Measurements from ENCODE around the gene CORO2B. TPM values are rescaled to one million over a fixed set of nuclear protein-coding genes. Genes with fewer than 3 reads are reported as not detected.

CORO2B gene
- polyA plus RNA-seq, 1 donor, result 5.4 TPM

- H3K4me1 ChIP-seq (ENCODE audit: control insufficient read depth, insufficient read depth, low read length), result no peaks in the 10 kb centered on the region
- no CpG with 5 or more reads among the region's 8 CpGs for WGBS (ENCODE audit: insufficient coverage, low lambda C conversion rate)
- H3K36me3 ChIP-seq (ENCODE audit: control insufficient read depth, insufficient read depth, low read length), result no peaks in the 10 kb centered on the region
- no peak overlapping the region for H3K27ac ChIP-seq (ENCODE audit: low read length)
- H3K27me3 ChIP-seq (ENCODE audit: control insufficient read depth, insufficient read depth, low read length), result no peaks in the 10 kb centered on the region
- H3K9me3 ChIP-seq (ENCODE audit: control insufficient read depth, low read depth, low read length), result no peaks in the 10 kb centered on the region
- H3K4me3 ChIP-seq (ENCODE audit: low read length), result no peak overlapping the region
- no peak for DNase-seq
Observed at GRCh38 chr15:68715111-68715510, 136.3 kb downstream of the CORO2B start.

DNA sequence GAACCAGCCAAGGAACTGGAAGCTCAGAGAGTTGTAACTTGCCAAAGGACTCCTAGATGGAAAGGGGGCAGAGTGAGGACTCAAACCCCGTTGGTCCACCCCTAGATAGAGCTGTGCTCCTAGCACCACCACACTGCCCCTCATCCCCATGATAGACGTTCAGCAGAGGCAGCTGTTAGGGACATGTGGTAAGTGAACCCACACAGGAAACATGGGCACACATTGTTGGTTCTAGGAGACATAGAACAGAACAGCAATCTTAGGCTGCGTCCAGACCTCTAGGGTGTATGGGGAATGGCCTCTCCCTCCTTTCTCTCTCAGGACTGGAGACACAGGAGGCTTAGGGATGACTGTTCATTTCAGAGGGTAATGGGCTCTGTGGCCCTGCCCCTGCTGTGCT is 139.2 kb downstream of the CORO2B start:
- Histone ChIP-seq H3K9me3 (ENCODE audit: control insufficient read depth, low read depth, low read length) (no peaks in the 10 kb centered on the region), H3K36me3 (ENCODE audit: control insufficient read depth, insufficient read depth, low read length) (no peaks in the 10 kb centered on the region), H3K4me3 (ENCODE audit: low read length) (no peak overlapping the region), H3K27ac (ENCODE audit: low read length) (no peak overlapping the region), H3K27me3 (ENCODE audit: control insufficient read depth, insufficient read depth, low read length) (no peaks in the 10 kb centered on the region), H3K4me1 (ENCODE audit: control insufficient read depth, insufficient read depth, low read length) (no peaks in the 10 kb centered on the region)
- WGBS (ENCODE audit: insufficient coverage, low lambda C conversion rate), result no CpG with 5 or more reads among the region's 3 CpGs
- DNase-seq, result no peak

DNA sequence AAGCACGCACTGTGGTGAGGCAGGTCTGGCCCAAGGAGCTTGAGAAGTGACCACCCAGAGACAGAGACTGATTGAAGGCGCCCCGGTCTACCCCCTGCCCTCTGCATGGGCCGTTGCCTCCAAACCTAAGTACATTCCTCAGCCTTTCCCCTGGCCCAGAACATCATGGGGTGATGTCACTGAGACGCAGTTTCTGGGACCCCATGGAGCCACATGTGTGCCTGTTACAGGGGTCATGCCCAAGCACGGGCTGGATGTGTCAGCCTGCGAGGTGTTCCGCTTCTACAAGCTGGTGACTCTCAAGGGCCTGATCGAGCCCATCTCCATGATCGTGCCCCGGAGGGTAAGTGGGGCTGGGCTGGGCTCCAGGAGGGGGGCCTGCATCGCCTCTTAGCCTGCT is 139.7 kb downstream of the CORO2B start:
- no peak overlapping the region for H3K27ac ChIP-seq (ENCODE audit: low read length)
- DNase-seq, result no peak
- H3K4me3 ChIP-seq (ENCODE audit: low read length), result no peak overlapping the region
- no peaks in the 10 kb centered on the region for H3K9me3 ChIP-seq (ENCODE audit: control insufficient read depth, low read depth, low read length)
- no peaks in the 10 kb centered on the region for H3K4me1 ChIP-seq (ENCODE audit: control insufficient read depth, insufficient read depth, low read length)
- WGBS (ENCODE audit: insufficient coverage, low lambda C conversion rate), result no CpG with 5 or more reads among the region's 12 CpGs
- no peaks in the 10 kb centered on the region for H3K36me3 ChIP-seq (ENCODE audit: control insufficient read depth, insufficient read depth, low read length)
- H3K27me3 ChIP-seq (ENCODE audit: control insufficient read depth, insufficient read depth, low read length), result no peaks in the 10 kb centered on the region

GRCh38 chr15:68719051-68719450 is 140.3 kb downstream of the CORO2B start:
- no peaks in the 10 kb centered on the region for H3K9me3 ChIP-seq (ENCODE audit: control insufficient read depth, low read depth, low read length)
- WGBS (ENCODE audit: insufficient coverage, low lambda C conversion rate), result no CpG with 5 or more reads among the region's 9 CpGs
- no peaks in the 10 kb centered on the region for H3K4me1 ChIP-seq (ENCODE audit: control insufficient read depth, insufficient read depth, low read length)
- no peaks in the 10 kb centered on the region for H3K27me3 ChIP-seq (ENCODE audit: control insufficient read depth, insufficient read depth, low read length)
- H3K4me3 ChIP-seq (ENCODE audit: low read length), result no peak overlapping the region
- no peaks in the 10 kb centered on the region for H3K36me3 ChIP-seq (ENCODE audit: control insufficient read depth, insufficient read depth, low read length)
- no peak for DNase-seq
- H3K27ac ChIP-seq (ENCODE audit: low read length), result no peak overlapping the region

DNA sequence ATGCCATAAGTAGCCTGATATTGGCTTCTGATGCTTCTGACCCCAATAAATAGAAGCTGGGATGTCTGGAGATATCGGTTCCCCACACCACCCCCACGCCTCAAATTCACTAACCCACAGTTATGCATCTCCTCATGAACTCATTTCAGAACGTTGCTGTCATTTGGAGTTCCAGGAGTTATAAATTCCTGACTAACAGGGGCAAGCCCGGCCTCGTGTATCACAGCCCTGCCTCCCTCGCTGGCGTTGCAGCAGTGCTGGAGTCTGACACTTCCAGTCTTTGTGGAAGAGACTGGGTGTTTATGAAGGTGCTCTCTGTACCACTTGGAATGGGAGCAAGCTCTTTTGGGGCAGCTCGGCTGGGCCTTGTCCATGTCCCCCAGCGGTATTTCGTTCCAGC is 140.9 kb downstream of the CORO2B start:
- Histone ChIP-seq H3K36me3 (ENCODE audit: control insufficient read depth, insufficient read depth, low read length) (no peaks in the 10 kb centered on the region), H3K27ac (ENCODE audit: low read length) (no peak overlapping the region), H3K27me3 (ENCODE audit: control insufficient read depth, insufficient read depth, low read length) (no peaks in the 10 kb centered on the region), H3K4me3 (ENCODE audit: low read length) (no peak overlapping the region), H3K9me3 (ENCODE audit: control insufficient read depth, low read depth, low read length) (no peaks in the 10 kb centered on the region), H3K4me1 (ENCODE audit: control insufficient read depth, insufficient read depth, low read length) (no peaks in the 10 kb centered on the region)
- DNase-seq, result no peak
- 100% methylated on average over 2 of the region's 10 CpGs for WGBS (ENCODE audit: insufficient coverage, low lambda C conversion rate)

GRCh38 chr15:68721886-68722285 is 143.1 kb downstream of the CORO2B start:
- H3K27ac ChIP-seq (ENCODE audit: low read length), result no peak overlapping the region
- H3K4me1 ChIP-seq (ENCODE audit: control insufficient read depth, insufficient read depth, low read length), result no peaks in the 10 kb centered on the region
- no peaks in the 10 kb centered on the region for H3K9me3 ChIP-seq (ENCODE audit: control insufficient read depth, low read depth, low read length)
- no peaks in the 10 kb centered on the region for H3K36me3 ChIP-seq (ENCODE audit: control insufficient read depth, insufficient read depth, low read length)
- DNase-seq, result no peak
- peaks cover 7% of the 10 kb centered on the region for H3K27me3 ChIP-seq (ENCODE audit: control insufficient read depth, insufficient read depth, low read length)
- no CpG with 5 or more reads among the region's 5 CpGs for WGBS (ENCODE audit: insufficient coverage, low lambda C conversion rate)
- no peak overlapping the region for H3K4me3 ChIP-seq (ENCODE audit: low read length)

DNA sequence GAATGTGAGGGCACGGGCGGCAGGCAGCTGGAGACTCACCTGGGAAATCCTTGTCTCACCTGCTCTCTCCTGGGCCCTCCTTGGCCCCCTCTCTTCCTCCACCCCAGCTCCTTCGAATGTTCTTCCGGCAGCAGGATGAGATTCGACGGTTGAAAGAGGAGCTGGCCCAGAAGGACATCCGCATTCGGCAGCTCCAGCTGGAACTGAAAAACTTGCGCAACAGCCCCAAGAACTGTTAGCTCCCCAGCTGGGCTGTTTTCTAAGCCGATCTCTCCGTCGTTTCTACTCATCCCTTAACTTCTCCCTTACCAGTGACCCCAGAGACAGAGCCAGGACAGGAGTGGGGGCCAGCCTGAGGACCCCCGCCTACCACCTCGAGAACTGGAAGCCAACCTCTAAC is 146.9 kb downstream of the CORO2B start:
- Histone ChIP-seq H3K4me1 (ENCODE audit: control insufficient read depth, insufficient read depth, low read length) (peaks cover 2% of the 10 kb centered on the region), H3K27ac (ENCODE audit: low read length) (no peak overlapping the region), H3K27me3 (ENCODE audit: control insufficient read depth, insufficient read depth, low read length) (peaks cover 7% of the 10 kb centered on the region), H3K36me3 (ENCODE audit: control insufficient read depth, insufficient read depth, low read length) (no peaks in the 10 kb centered on the region), H3K4me3 (ENCODE audit: low read length) (no peak overlapping the region), H3K9me3 (ENCODE audit: control insufficient read depth, low read depth, low read length) (no peaks in the 10 kb centered on the region)
- 41% methylated on average over 3 of the region's 14 CpGs for WGBS (ENCODE audit: insufficient coverage, low lambda C conversion rate)
- peak in 1 of 2 donors; percentile 30 for DNase-seq

GRCh38 chr15:68726246-68726645 is 147.5 kb downstream of the CORO2B start:
- DNase-seq, result no peak
- H3K4me1 ChIP-seq (ENCODE audit: control insufficient read depth, insufficient read depth, low read length), result peaks cover 7% of the 10 kb centered on the region
- H3K36me3 ChIP-seq (ENCODE audit: control insufficient read depth, insufficient read depth, low read length), result no peaks in the 10 kb centered on the region
- peaks cover 7% of the 10 kb centered on the region for H3K27me3 ChIP-seq (ENCODE audit: control insufficient read depth, insufficient read depth, low read length)
- H3K27ac ChIP-seq (ENCODE audit: low read length), result no peak overlapping the region
- H3K9me3 ChIP-seq (ENCODE audit: control insufficient read depth, low read depth, low read length), result no peaks in the 10 kb centered on the region
- H3K4me3 ChIP-seq (ENCODE audit: low read length), result no peak overlapping the region
- WGBS (ENCODE audit: insufficient coverage, low lambda C conversion rate), result 80% methylated on average over 3 of the region's 9 CpGs

DNA sequence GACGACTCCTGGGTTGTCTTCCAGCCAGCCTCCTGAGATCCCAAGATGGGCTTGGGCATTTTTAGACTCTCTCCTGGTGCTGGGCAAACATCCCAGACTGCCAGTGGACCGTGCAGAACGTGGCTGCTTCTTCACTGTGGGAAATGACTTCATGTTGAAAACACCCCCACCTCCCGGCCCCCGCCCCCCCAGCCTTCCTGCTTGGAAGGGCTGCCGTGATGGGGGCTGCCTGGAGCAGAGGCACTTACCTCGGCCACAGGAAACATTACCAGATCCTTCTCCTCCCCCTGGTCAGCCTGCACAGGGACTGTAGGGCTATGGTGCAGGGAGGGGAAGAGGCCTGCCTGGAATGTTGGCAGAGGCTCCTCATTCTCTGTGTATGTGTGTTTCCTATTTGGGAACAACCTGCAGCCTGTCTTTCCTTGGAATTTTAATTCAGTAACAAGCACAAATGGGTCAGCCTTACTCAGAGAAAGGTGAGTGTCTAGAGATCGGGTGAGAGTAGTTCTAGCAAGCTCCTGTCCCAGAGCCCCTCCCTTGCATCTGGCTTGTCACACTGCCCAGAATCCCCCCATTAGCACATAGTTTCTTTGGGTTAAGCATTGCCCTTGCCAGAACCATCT is 151.1 kb downstream of the CORO2B start:
- peak in 1 of 2 donors; percentile 20 for DNase-seq
- H3K27me3 ChIP-seq (ENCODE audit: control insufficient read depth, insufficient read depth, low read length), result peaks cover 7% of the 10 kb centered on the region
- WGBS (ENCODE audit: insufficient coverage, low lambda C conversion rate), result no CpG with 5 or more reads among the region's 8 CpGs
- H3K4me3 ChIP-seq (ENCODE audit: low read length), result no peak overlapping the region
- peaks cover 14% of the 10 kb centered on the region for H3K4me1 ChIP-seq (ENCODE audit: control insufficient read depth, insufficient read depth, low read length)
- H3K9me3 ChIP-seq (ENCODE audit: control insufficient read depth, low read depth, low read length), result no peaks in the 10 kb centered on the region
- H3K36me3 ChIP-seq (ENCODE audit: control insufficient read depth, insufficient read depth, low read length), result no peaks in the 10 kb centered on the region
- H3K27ac ChIP-seq (ENCODE audit: low read length), result no peak overlapping the region

GRCh38 chr15:68730471-68730919 is 151.7 kb downstream of the CORO2B start:
- H3K4me3 ChIP-seq (ENCODE audit: low read length), result no peak overlapping the region
- H3K27ac ChIP-seq (ENCODE audit: low read length), result no peak overlapping the region
- H3K9me3 ChIP-seq (ENCODE audit: control insufficient read depth, low read depth, low read length), result no peaks in the 10 kb centered on the region
- 15% methylated on average over 3 of the region's 6 CpGs for WGBS (ENCODE audit: insufficient coverage, low lambda C conversion rate)
- no peaks in the 10 kb centered on the region for H3K36me3 ChIP-seq (ENCODE audit: control insufficient read depth, insufficient read depth, low read length)
- peaks cover 7% of the 10 kb centered on the region for H3K27me3 ChIP-seq (ENCODE audit: control insufficient read depth, insufficient read depth, low read length)
- DNase-seq, result peak in 1 of 2 donors; percentile 44
- H3K4me1 ChIP-seq (ENCODE audit: control insufficient read depth, insufficient read depth, low read length), result peaks cover 15% of the 10 kb centered on the region

Measured in large intestine (tissue), 3 donors.